DOHH2 (cell line): ENCODE measurements around the gene TNS1.

Source experiments
- H3F3A ChIP-seq: fragments of 200-600 bp; sonication (generic), shearing (Covaris generic); 2 replicates; pipeline ENCODE4 v1.6.0; 2016; ENCODE audit warnings: antibody characterized with exemption, mild to moderate bottlenecking; ENCODE audit not compliant: control insufficient read depth, insufficient read depth
- H3K27ac ChIP-seq: fragments of 200-600 bp; sonication (generic); 2 replicates; pipeline ENCODE4 v1.5.1; 2014; ENCODE audit warnings: low read depth, mild to moderate bottlenecking, low read length, moderate library complexity
- H3K27me3 ChIP-seq: fragments of 200-600 bp; sonication (generic); 2 replicates; pipeline ENCODE4 v1.6.1; 2014; ENCODE audit warnings: mild to moderate bottlenecking, low read length, mixed read lengths; ENCODE audit not compliant: control insufficient read depth
- H3K36me3 ChIP-seq: fragments of 200-600 bp; sonication (generic); 2 replicates; pipeline ENCODE4 v1.6.1; 2014; ENCODE audit warnings: mild to moderate bottlenecking, low read length, moderate library complexity, mixed read lengths; ENCODE audit not compliant: control insufficient read depth
- H3K4me1 ChIP-seq: fragments of 200-600 bp; sonication (generic); 2 replicates; pipeline ENCODE4 v1.6.1; 2014; ENCODE audit warnings: mild to moderate bottlenecking, low read length, mixed read lengths; ENCODE audit not compliant: control insufficient read depth
- H3K4me2 ChIP-seq: fragments of 200-600 bp; sonication (generic); 2 replicates; pipeline ENCODE4 v1.6.0; 2014; ENCODE audit warnings: mild to moderate bottlenecking, low read length, moderate library complexity
- H3K4me3 ChIP-seq: fragments of 200-600 bp; sonication (generic); 2 replicates; pipeline ENCODE4 v1.5.1; 2014; ENCODE audit warnings: mild to moderate bottlenecking, low read length, mixed read lengths
- H3K79me2 ChIP-seq: fragments of 200-600 bp; sonication (generic); 2 replicates; pipeline ENCODE4 v1.6.1; 2014; ENCODE audit warnings: mild to moderate bottlenecking, low read length, mixed read lengths; ENCODE audit not compliant: control insufficient read depth
- H3K9me2 ChIP-seq: fragments of 200-600 bp; sonication (generic); replicated peaks from 2 replicates; pipeline ENCODE4 v1.6.1; 2014; ENCODE audit warnings: mild to moderate bottlenecking, low read length, mixed read lengths; ENCODE audit not compliant: control insufficient read depth
- H3K9me3 ChIP-seq: fragments of 200-600 bp; sonication (generic); 2 replicates; pipeline ENCODE4 v1.6.1; 2014; ENCODE audit warnings: antibody characterized with exemption, low read length, mixed read lengths; ENCODE audit not compliant: control insufficient read depth, insufficient read depth
- H4K20me1 ChIP-seq: fragments of 200-600 bp; sonication (generic); 2 replicates; pipeline ENCODE4 v1.6.0; 2014; ENCODE audit warnings: low read depth, mild to moderate bottlenecking, antibody characterized with exemption, low read length, moderate library complexity; ENCODE audit not compliant: control insufficient read depth, insufficient read depth
- CTCF ChIP-seq: fragments of 200-600 bp; sonication (generic); IDR thresholded peaks from one replicate; pipeline ENCODE4 v1.5.1; 2014; ENCODE audit warnings: antibody characterized with exemption, mild to moderate bottlenecking, low read depth, low read length; ENCODE audit not compliant: poor library complexity, severe bottlenecking
- EZH2phosphoT487 ChIP-seq: fragments of 200-600 bp; sonication (generic); IDR thresholded peaks from 2 replicates; pipeline ENCODE4 v1.6.1; 2017; ENCODE audit warnings: borderline replicate concordance, mild to moderate bottlenecking, antibody characterized with exemption, low read length, moderate library complexity, mixed read lengths

The TNS1 gene

DNA sequence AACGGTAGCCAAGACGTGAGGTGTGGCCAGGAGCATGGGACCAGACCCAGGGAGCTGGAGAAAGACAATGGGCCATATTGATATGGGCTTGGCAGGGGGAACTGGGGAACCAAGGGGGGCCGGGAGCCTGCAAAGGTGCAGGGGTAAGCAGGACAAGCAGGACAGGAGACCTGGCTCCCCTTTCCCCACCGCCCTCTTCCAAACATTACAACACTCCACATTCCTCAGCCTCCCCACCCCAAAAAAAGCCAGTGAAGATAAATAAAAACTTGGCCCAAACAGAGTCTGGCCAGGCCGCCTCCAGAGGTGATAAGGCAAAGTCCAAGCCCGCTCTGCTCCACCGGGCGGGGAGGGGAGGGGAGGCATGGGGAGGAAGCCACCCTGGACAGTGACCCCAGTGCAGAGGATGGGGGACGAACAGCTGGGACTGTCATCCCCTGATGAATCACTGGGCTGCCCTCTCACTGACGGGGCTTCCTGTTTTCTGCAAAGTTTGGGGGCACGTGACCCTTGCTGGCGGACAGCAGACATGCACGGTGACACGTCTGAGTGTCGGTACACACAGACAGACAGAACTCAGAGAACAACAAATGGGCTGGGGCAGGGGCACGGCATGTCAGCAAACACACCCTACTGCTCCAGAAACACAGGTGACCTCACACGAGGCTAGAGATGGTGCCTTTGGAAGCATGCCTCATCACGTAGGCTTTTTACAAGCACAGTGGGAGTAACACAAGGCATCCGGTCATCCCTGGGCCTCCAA lies 100.2 kb downstream of the TNS1 start:
- Histone ChIP-seq H3K9me3 (no peaks in the 10 kb centered on the region), H3K4me3 (no peak overlapping the region), H3K9me2 (no peaks in the 10 kb centered on the region), H4K20me1 (no peaks in the 10 kb centered on the region), H3F3A (no peaks in the 10 kb centered on the region), H3K4me2 (no peak overlapping the region), H3K27ac (no peak overlapping the region), H3K79me2 (no peaks in the 10 kb centered on the region), H3K4me1 (peaks cover 13% of the 10 kb centered on the region; the same call in 1 of the 2 replicates), H3K36me3 (no peaks in the 10 kb centered on the region), H3K27me3 (peaks cover 15% of the 10 kb centered on the region)
- no peak for TF ChIP-seq EZH2phosphoT487
- TF ChIP-seq CTCF: no peak

DNA sequence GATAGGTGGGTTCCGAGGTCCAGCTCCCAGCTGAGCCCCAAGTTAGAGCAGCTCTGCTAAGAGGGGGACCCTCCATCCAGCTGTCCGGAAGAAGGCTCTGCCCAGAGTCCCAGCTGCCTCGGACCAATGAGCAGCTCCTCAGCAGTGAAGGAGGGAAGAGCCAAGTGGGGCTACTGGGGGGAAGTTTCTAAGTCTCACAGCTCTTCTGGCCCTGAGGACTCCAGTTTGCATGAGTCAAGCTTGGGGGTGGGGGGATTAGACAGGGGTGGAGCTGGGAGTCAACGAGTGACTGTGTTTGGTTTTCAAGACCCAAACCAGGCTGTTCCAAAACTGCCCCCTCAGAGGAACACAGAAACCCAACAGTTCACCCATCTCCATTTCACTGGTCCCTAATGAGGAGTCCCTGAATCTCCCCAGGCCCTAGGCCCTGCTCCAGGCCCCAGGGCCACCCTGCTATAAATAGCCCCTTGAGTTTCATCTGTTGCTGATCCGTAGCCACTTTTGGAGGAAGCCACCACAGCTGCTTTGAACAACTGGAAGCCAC lies 100.9 kb downstream of the TNS1 start:
- no peaks in the 10 kb centered on the region for H3K79me2 ChIP-seq
- TF ChIP-seq EZH2phosphoT487 (no peak), CTCF (no peak)
- no peak overlapping the region for H3K27ac ChIP-seq
- no peaks in the 10 kb centered on the region for H3K36me3 ChIP-seq
- H3K4me2 ChIP-seq: no peak overlapping the region
- H3K9me3 ChIP-seq: no peaks in the 10 kb centered on the region
- H3K27me3 ChIP-seq: peaks cover 15% of the 10 kb centered on the region
- no peak overlapping the region for H3K4me3 ChIP-seq
- H3K4me1 ChIP-seq: peaks cover 13% of the 10 kb centered on the region; the same call in 1 of the 2 replicates
- H3F3A ChIP-seq: no peaks in the 10 kb centered on the region
- H4K20me1 ChIP-seq: no peaks in the 10 kb centered on the region
- H3K9me2 ChIP-seq: no peaks in the 10 kb centered on the region

DNA sequence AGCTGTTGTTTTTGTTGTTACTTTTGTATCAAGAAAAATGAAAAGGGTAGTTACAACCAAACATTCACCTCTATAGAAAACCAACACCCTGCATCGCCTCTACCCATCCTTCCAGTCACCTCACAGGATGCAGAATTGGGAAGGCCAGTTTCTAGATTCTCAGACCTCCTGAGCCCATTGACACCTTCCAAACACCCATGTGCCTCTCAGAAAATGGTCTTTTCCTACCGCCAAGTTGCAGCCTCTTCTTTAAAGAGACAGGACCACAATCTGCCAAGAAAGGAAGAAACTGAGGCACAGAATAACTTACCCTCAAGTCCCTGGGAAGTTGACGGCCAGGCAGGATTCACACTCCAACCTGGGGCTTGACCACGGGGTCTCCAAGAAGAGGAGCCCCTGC lies 101.4 kb downstream of the TNS1 start:
- TF ChIP-seq CTCF (no peak), EZH2phosphoT487 (no peak)
- H3K79me2 ChIP-seq: no peaks in the 10 kb centered on the region
- no peak overlapping the region for H3K4me2 ChIP-seq
- H3K4me3 ChIP-seq: no peak overlapping the region
- H4K20me1 ChIP-seq: no peaks in the 10 kb centered on the region
- H3K4me1 ChIP-seq: peaks cover 13% of the 10 kb centered on the region; the same call in 1 of the 2 replicates
- no peaks in the 10 kb centered on the region for H3K9me2 ChIP-seq
- no peak overlapping the region for H3K27ac ChIP-seq
- H3K9me3 ChIP-seq: no peaks in the 10 kb centered on the region
- H3F3A ChIP-seq: no peaks in the 10 kb centered on the region
- peaks cover 12% of the 10 kb centered on the region for H3K27me3 ChIP-seq
- H3K36me3 ChIP-seq: no peaks in the 10 kb centered on the region
